Measurements from ENCODE around the gene EXOC4. TPM values are rescaled to one million over a fixed set of nuclear protein-coding genes. Genes with fewer than 3 reads are reported as not detected.

Gene EXOC4
- total RNA-seq, 4 donors from 2014 or later, result 30.7 to 62.4 (median 40.4) TPM

DNA sequence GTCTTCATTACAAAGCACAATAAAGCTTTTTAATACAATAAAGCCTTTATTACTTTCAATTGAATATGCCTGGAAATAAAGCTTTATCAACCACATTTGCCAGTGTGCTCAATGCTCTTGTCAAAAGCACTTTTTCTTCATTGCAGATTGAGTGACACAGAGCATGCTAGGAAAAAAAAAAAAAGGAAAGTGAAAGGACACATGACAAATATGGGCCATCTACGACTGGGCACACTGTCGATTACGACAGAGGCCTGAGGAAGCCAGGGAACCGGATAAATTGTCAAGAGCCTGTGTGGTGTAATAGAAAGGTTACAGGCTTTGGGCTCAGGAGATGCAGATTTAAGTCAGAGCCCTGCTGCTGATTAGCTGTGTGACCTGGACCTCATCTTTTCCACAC lies 789.4 kb downstream of the EXOC4 start:
- intact Hi-C loops (cut with DNase I), result no loop called here
- Histone ChIP-seq H3K9me3 (no peaks in the 10 kb centered on the region), H3K4me1 (no peaks in the 10 kb centered on the region), H3K27me3 (no peaks in the 10 kb centered on the region), H3K27ac (no peak overlapping the region), H3K4me3 (no peak overlapping the region), H3K36me3 (no peaks in the 10 kb centered on the region)
- DNase-seq, result no peak
- 56 to 70% methylated on average over 4 of the region's 4 CpGs for WGBS, 2 donors
- no peak for TF ChIP-seq POLR2A (IDR thresholded peaks at IDR 0.05)
- TF ChIP-seq, protein P1, sequence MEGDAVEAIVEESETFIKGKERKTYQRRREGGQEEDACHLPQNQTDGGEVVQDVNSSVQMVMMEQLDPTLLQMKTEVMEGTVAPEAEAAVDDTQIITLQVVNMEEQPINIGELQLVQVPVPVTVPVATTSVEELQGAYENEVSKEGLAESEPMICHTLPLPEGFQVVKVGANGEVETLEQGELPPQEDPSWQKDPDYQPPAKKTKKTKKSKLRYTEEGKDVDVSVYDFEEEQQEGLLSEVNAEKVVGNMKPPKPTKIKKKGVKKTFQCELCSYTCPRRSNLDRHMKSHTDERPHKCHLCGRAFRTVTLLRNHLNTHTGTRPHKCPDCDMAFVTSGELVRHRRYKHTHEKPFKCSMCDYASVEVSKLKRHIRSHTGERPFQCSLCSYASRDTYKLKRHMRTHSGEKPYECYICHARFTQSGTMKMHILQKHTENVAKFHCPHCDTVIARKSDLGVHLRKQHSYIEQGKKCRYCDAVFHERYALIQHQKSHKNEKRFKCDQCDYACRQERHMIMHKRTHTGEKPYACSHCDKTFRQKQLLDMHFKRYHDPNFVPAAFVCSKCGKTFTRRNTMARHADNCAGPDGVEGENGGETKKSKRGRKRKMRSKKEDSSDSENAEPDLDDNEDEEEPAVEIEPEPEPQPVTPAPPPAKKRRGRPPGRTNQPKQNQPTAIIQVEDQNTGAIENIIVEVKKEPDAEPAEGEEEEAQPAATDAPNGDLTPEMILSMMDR (IDR thresholded peaks at IDR 0.05), result no peak

DNA sequence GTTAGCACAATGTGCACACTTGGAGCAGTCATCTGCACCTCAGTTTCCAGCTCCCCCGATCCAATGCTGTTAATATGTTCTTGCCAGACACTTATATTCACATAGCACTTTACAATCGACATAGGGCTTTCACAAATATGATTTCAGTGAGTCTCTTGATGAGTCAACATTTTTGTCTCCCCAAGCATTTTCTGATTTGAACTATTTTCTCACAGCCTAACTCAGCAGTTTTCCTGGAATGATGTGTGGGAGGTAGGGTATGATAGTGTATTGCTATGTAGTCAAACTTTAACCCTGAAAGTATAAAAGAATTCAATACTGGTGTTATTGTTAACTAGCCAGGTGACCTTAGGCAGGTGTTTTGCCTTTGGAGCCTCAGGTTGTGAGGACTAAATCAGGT lies 791.8 kb downstream of the EXOC4 start:
- 76 to 84% methylated on average over 2 of the region's 2 CpGs for WGBS, 2 donors
- Histone ChIP-seq H3K9me3 (no peaks in the 10 kb centered on the region), H3K36me3 (no peaks in the 10 kb centered on the region), H3K4me3 (no peak overlapping the region), H3K27me3 (no peaks in the 10 kb centered on the region), H3K4me1 (no peaks in the 10 kb centered on the region), H3K27ac (no peak overlapping the region)
- DNase-seq, result no peak
- no peak for TF ChIP-seq POLR2A (IDR thresholded peaks at IDR 0.05)
- TF ChIP-seq, protein P1 (IDR thresholded peaks at IDR 0.05), result no peak
- intact Hi-C loops (cut with DNase I), result no loop called here

GRCh38 chr7:134045716-134046115 lies 792.8 kb downstream of the EXOC4 start:
- Histone ChIP-seq H3K9me3 (no peaks in the 10 kb centered on the region), H3K4me1 (no peaks in the 10 kb centered on the region), H3K4me3 (no peak overlapping the region), H3K27ac (no peak overlapping the region), H3K27me3 (no peaks in the 10 kb centered on the region), H3K36me3 (no peaks in the 10 kb centered on the region)
- 89 to 90% methylated on average over 4 of the region's 4 CpGs for WGBS, 2 donors
- TF ChIP-seq, protein P1 (IDR thresholded peaks at IDR 0.05), result no peak
- TF ChIP-seq POLR2A (IDR thresholded peaks at IDR 0.05), result no peak
- no peak for DNase-seq
- intact Hi-C loops (cut with DNase I), result no loop called here

- H3K27ac ChIP-seq, result no peak overlapping the region
- H3K9me3 ChIP-seq, result no peaks in the 10 kb centered on the region
- WGBS, 2 donors, result 93 to 95% methylated on average over 6 to 9 of the region's 9 CpGs
- H3K4me3 ChIP-seq, result no peak overlapping the region
- H3K4me1 ChIP-seq, result no peaks in the 10 kb centered on the region
- TF ChIP-seq POLR2A (IDR thresholded peaks at IDR 0.05), result no peak
- TF ChIP-seq, protein P1 (IDR thresholded peaks at IDR 0.05), result no peak
- intact Hi-C loops (cut with DNase I), result no loop called here
- no peak for DNase-seq
- H3K27me3 ChIP-seq, result no peaks in the 10 kb centered on the region
- H3K36me3 ChIP-seq, result no peaks in the 10 kb centered on the region
Measured at GRCh38 chr7:134046594-134047128, 793.8 kb downstream of the EXOC4 start.

DNA sequence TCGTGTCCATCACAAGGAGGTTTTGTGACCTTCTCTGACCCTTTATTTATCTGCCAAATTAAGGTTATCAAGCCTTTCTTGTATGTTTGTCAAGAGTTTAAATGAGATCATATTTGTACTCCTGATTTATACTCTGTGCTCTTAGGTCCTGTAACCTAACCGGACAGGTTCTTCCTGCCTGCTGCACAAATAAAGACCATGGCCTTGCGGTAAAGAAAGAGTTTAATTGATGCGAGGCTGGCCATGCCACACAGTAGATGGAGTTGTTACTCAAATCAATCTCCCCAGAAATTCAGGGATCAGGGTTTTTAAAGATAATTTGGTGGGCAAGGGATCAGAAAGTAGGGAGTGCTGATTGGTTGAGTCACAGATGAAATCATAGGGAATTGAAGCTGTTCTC lies 794.8 kb downstream of the EXOC4 start:
- DNase-seq, result no peak
- no peaks in the 10 kb centered on the region for H3K36me3 ChIP-seq
- H3K4me1 ChIP-seq, result no peaks in the 10 kb centered on the region
- no peak overlapping the region for H3K4me3 ChIP-seq
- no peaks in the 10 kb centered on the region for H3K27me3 ChIP-seq
- WGBS, 2 donors, result 89 to 92% methylated on average over 4 of the region's 4 CpGs
- TF ChIP-seq, protein P1 (IDR thresholded peaks at IDR 0.05), result no peak
- no peak for TF ChIP-seq POLR2A (IDR thresholded peaks at IDR 0.05)
- no peak overlapping the region for H3K27ac ChIP-seq
- H3K9me3 ChIP-seq, result no peaks in the 10 kb centered on the region
- intact Hi-C loops (cut with DNase I), result no loop called here
